K562 (cell line): ENCODE results near the gene ENTPD6. TPM values are rescaled to one million over a fixed set of nuclear protein-coding genes. Genes with fewer than 3 reads are reported as not detected.

Source experiments
- ATAC-seq: fragments of 200-7000 bp; cut with Tn5 transposase; 3 replicates; pipeline ENCODE4 v1.9.1; 2020; ENCODE audit warnings: moderate library complexity
- BruUV-seq: library from RNA; stranded (reverse); fragments of 400-500 nt; replicated peaks from 2 replicates; lab custom pipeline; 2021; lab: Mats Ljungman, UMichigan
- CTCF ChIA-PET: fragments of 300-600 bp; formaldehyde crosslinking; extraction: SDS; loops from one replicate; lab custom pipeline; 2021; ENCODE audit warnings: low intra/inter-chr PET ratio; lab: Yijun Ruan, JAX
- POLR2A ChIA-PET: fragments of 300-600, 350-650 bp; sonication (Branson Sonifier 250); formaldehyde crosslinking; extraction: SDS; loops from one replicate; lab custom pipeline; 2021; ENCODE audit warnings: antibody characterized with exemption, inconsistent platforms; lab: Yijun Ruan, JAX
- DNase-seq, 4 experiments: peaks; one replicate each; pipeline versions ENCODE4 v3.0.0 to v3.0.0-alpha.2; 2011 to 2018; ENCODE audit warnings: low spot score in 3 of 4, mixed read lengths in 3 of 4; ENCODE audit errors: extremely low read depth in 1 of 4
- FAIRE-seq: peaks from 2 replicates; lab custom pipeline; 2011; peaks lifted over from hg19 to GRCh38; lab: Jason Lieb, UNC
- H2AFZ ChIP-seq: 2 replicates; pipeline ENCODE4 v1.6.0; 2011; ENCODE audit warnings: low read depth, low read length, control low read depth, inconsistent platforms
- H3K27ac ChIP-seq: fragments of 200-600 bp; 3 replicates; pipeline ENCODE4 v1.8.0; 2011; ENCODE audit warnings: low read depth, mild to moderate bottlenecking, control low read depth, inconsistent platforms, low read length, moderate library complexity, mixed read lengths; ENCODE audit errors: extremely low read depth
- H3K27me3 ChIP-seq, 2 experiments: fragments of 300-600 bp in 1 of 2; 2 replicates in 1 of 2; 3 replicates in 1 of 2; pipeline versions ENCODE4 v1.6.0 to v1.8.0; 2011; ENCODE audit warnings: inconsistent platforms in 2 of 2, low read length in 2 of 2, mild to moderate bottlenecking in 1 of 2, mixed read lengths in 1 of 2, moderate library complexity in 1 of 2; ENCODE audit not compliant: control insufficient read depth in 2 of 2, insufficient read depth in 2 of 2
- H3K36me3 ChIP-seq: fragments of 300-600 bp; 3 replicates; pipeline ENCODE4 v1.8.0; 2011; ENCODE audit warnings: mild to moderate bottlenecking, low read length, inconsistent platforms; ENCODE audit not compliant: control insufficient read depth, insufficient read depth
- H3K4me1 ChIP-seq, 2 experiments: fragments of 200-600 bp in 1 of 2; replicated peaks in 1 of 2; 2 replicates in 1 of 2; 3 replicates in 1 of 2; pipeline versions ENCODE4 v1.5.1 to v1.8.0; 2011; ENCODE audit warnings: inconsistent platforms in 2 of 2, low read length in 2 of 2, mild to moderate bottlenecking in 1 of 2, mixed read lengths in 1 of 2, moderate library complexity in 1 of 2; ENCODE audit not compliant: control insufficient read depth in 2 of 2, insufficient read depth in 2 of 2
- H3K4me2 ChIP-seq: 2 replicates; pipeline ENCODE4 v1.6.1; 2011; ENCODE audit warnings: low read length, control low read depth, inconsistent platforms, mixed read lengths; ENCODE audit not compliant: insufficient read depth
- H3K4me3 ChIP-seq: fragments of 200-600 bp; sonication (generic), shearing (Covaris generic); 2 replicates; pipeline ENCODE4 v1.5.1; 2016; ENCODE audit warnings: control low read depth, inconsistent platforms
- H3K79me2 ChIP-seq: fragments of 200-600 bp; 3 replicates; pipeline ENCODE4 v1.8.0; 2011; ENCODE audit warnings: low read length, inconsistent platforms; ENCODE audit not compliant: control insufficient read depth, insufficient read depth
- H3K9ac ChIP-seq, 2 experiments: 2 replicates each; pipeline versions ENCODE4 v1.6.0 to v1.6.1; 2011; ENCODE audit warnings: low read depth in 2 of 2, low read length in 2 of 2, control low read depth in 1 of 2, inconsistent platforms in 1 of 2, mild to moderate bottlenecking in 1 of 2, mixed read lengths in 1 of 2; ENCODE audit not compliant: insufficient read depth in 1 of 2
- H3K9me1 ChIP-seq: one replicate; pipeline ENCODE4 v1.6.0; 2011; ENCODE audit warnings: inconsistent platforms, mild to moderate bottlenecking, low read length, moderate library complexity; ENCODE audit not compliant: control insufficient read depth, insufficient read depth
- H3K9me3 ChIP-seq: replicated peaks from 2 replicates; pipeline ENCODE4 v1.5.1; 2011; ENCODE audit warnings: low read depth, low read length, inconsistent platforms; ENCODE audit not compliant: control insufficient read depth, insufficient read depth
- H4K20me1 ChIP-seq: replicated peaks from 2 replicates; pipeline ENCODE4 v1.6.1; 2011; ENCODE audit warnings: low read length, inconsistent platforms, mixed read lengths; ENCODE audit not compliant: control insufficient read depth, insufficient read depth
- MCM7 ChIP-seq, 2 experiments: fragments of 450-650 bp; IDR thresholded peaks; 2 replicates each; pipeline ENCODE4 v1.6.1; 2016 to 2018
- POLR2AphosphoS2 ChIP-seq: IDR thresholded peaks from 2 replicates; pipeline ENCODE4 v1.6.1; 2012; ENCODE audit warnings: low read length, improper control_type of control experiment
- RCOR1 ChIP-seq, 2 experiments: IDR thresholded peaks; 2 replicates each; pipeline ENCODE4 v1.6.1; 2012; ENCODE audit warnings: low read depth in 2 of 2, low read length in 2 of 2, borderline replicate concordance in 1 of 2, improper control_type of control experiment in 1 of 2
- SAP30 ChIP-seq: fragments of 200-600 bp; sonication (generic); IDR thresholded peaks from 2 replicates; pipeline ENCODE4 v1.6.1; 2012; ENCODE audit warnings: borderline replicate concordance, low read depth, mild to moderate bottlenecking, moderate library complexity, low read length, control low read depth, inconsistent platforms; ENCODE audit not compliant: insufficient read depth, poor library complexity, severe bottlenecking
- SIX5 ChIP-seq, 2 experiments: IDR thresholded peaks; 2 replicates each; pipeline ENCODE4 v1.6.1; 2011; ENCODE audit warnings: low read length in 2 of 2, borderline replicate concordance in 1 of 2, low read depth in 1 of 2, mild to moderate bottlenecking in 1 of 2, moderate library complexity in 1 of 2; ENCODE audit not compliant: insufficient read depth in 1 of 2
- ZFP30 ChIP-seq: fragments of 250-450 bp; sonication (Bioruptor Pico); IDR thresholded peaks from 2 replicates; pipeline ENCODE4 v1.8.0; 2022; ENCODE audit warnings: moderate library complexity, mild to moderate bottlenecking, inconsistent platforms, borderline replicate concordance
- WGBS: fragments of 100-300 bp; shearing (Covaris generic); methylation state at CpG from one replicate; pipeline ENCODE4 v1.1.6; 2016; ENCODE audit warnings: low coverage, mixed read lengths; ENCODE audit not compliant: insufficient coverage; ENCODE audit errors: missing lambda C conversion rate; 5-methylcytosine and 5-hydroxymethylcytosine counted together
- in situ Hi-C: fragments of 300-500 bp; cut with MboI; formaldehyde crosslinking; loops from 4 replicates; pipeline ENCODE4 v1.15.0; 2018; ENCODE audit warnings: inconsistent platforms, mixed read lengths
- intact Hi-C: fragments of 100-400 bp; cut with micrococcal nuclease; formaldehyde crosslinking; loops from 2 replicates; pipeline ENCODE4 v1.14.2; 2022
- polyA plus RNA-seq, 8 experiments: library from polyadenylated mRNA; depleted of rRNA in 4 of 8; stranded (reverse) in 5 of 8; unstranded in 3 of 8; fragments of >200 nt; fragmentation: Nextera tagmentation in 2 of 8; fragmentation: Illumina TruSeq in 1 of 8; extraction: Ambion mirVana in 2 of 8; extraction: Trizol in 1 of 8; gene quantifications; 2 replicates each; pipeline versions ENCODE4 v1.2.1 to v1.2.3, GENCODE V29; 2011 to 2014; ENCODE audit warnings: inconsistent platforms in 1 of 8, missing spikeins in 1 of 8
- total RNA-seq, 7 experiments: library from RNA; depleted of rRNA in 6 of 7; stranded (reverse); fragments of >200 nt in 6 of 7; fragmentation: Illumina TruSeq in 2 of 7; extraction: Trizol in 2 of 7; gene quantifications; 2 replicates each; pipeline versions ENCODE4 v1.2.1 to v1.2.3, GENCODE V29; 2011 to 2021; ENCODE audit warnings: low replicate concordance in 1 of 7
- TF ChIP-seq, protein P1 (sequence below): fragments of 450-650 bp; IDR thresholded peaks from 2 replicates; pipeline ENCODE4 v1.6.1; 2016
- TF ChIP-seq, protein P2 (sequence below): fragments of 250-450 bp; sonication (Bioruptor Pico); IDR thresholded peaks from 2 replicates; pipeline ENCODE4 v1.4.0; 2020; ENCODE audit warnings: mild to moderate bottlenecking, moderate library complexity
- TF ChIP-seq, protein P3 (sequence below): fragments of 450-650 bp; conservative IDR thresholded peaks from 2 replicates; pipeline ENCODE4 v1.6.1; 2016; ENCODE audit warnings: missing genetic modification characterization, low read depth, mild to moderate bottlenecking, missing compliant biosample characterization, moderate library complexity

ENTPD6 gene
- total and polyA plus RNA-seq, 9 of the 15 experiments (the other 6 are each of a cell fraction or from before 2014, with no cell fraction given), result 0.82 to 36.8 (median 22.4) TPM

DNA sequence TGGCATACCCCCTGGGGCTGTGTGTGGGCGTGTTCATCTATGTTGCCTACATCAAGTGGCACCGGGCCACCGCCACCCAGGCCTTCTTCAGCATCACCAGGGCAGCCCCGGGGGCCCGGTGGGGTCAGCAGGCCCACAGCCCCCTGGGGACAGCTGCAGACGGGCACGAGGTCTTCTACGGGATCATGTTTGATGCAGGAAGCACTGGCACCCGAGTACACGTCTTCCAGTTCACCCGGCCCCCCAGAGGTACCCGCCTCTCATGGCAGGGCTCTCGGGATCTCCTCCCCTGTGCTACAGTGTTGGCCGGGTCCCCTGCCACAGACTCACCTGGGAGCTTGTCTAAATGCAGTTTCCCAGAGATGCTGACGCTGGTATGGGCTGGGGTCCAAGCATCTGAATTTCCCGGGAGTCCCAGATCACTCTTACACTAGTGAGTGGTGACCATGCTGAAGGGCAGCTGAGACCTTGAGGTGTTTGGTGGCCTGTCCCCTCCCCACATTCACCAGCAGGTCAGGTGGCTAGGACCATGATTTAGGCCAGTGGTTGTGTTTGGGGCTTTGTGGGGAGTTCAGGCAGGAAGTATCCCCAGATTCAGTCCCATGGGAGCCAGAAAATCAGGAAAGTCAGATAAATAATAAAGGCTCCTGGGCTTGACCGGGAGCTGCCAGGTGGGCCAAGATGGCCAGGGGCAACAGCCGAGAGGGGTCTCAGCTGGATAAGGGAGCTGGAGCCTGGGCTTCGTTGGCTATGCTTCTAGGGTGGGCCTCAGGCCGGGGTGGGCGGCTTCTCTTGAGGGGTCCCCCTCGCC lies 11.8 kb downstream of the ENTPD6 start:
- no peak overlapping the region for H3K4me3 ChIP-seq
- BruUV-seq, result no TSS peak
- ATAC-seq (no peak), FAIRE-seq (no peak), DNase-seq (no peak)
- 83% methylated on average over 11 of the region's 22 CpGs for WGBS
- H4K20me1 ChIP-seq, result peaks cover 5% of the 10 kb centered on the region; the same call in 1 of the 2 replicates
- peak overlapping the region in 1 of 2 experiments; percentile 35; a peak in 1 of 4 replicates for H3K9ac ChIP-seq
- H3K79me2 ChIP-seq, result peaks cover 4% of the 10 kb centered on the region; the same call in 1 of the 3 replicates
- no peak for TF ChIP-seq SIX5 (IDR thresholded peaks at IDR 0.05; ENCODE audit: borderline replicate concordance in 1 of 2, insufficient read depth in 1 of 2, low read depth in 1 of 2, low read length in 2 of 2)
- TF ChIP-seq, protein P1, sequence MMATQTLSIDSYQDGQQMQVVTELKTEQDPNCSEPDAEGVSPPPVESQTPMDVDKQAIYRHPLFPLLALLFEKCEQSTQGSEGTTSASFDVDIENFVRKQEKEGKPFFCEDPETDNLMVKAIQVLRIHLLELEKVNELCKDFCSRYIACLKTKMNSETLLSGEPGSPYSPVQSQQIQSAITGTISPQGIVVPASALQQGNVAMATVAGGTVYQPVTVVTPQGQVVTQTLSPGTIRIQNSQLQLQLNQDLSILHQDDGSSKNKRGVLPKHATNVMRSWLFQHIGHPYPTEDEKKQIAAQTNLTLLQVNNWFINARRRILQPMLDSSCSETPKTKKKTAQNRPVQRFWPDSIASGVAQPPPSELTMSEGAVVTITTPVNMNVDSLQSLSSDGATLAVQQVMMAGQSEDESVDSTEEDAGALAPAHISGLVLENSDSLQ, result no peak
- TF ChIP-seq MCM7 (IDR thresholded peaks at IDR 0.05), result no peak
- TF ChIP-seq, protein P2, sequence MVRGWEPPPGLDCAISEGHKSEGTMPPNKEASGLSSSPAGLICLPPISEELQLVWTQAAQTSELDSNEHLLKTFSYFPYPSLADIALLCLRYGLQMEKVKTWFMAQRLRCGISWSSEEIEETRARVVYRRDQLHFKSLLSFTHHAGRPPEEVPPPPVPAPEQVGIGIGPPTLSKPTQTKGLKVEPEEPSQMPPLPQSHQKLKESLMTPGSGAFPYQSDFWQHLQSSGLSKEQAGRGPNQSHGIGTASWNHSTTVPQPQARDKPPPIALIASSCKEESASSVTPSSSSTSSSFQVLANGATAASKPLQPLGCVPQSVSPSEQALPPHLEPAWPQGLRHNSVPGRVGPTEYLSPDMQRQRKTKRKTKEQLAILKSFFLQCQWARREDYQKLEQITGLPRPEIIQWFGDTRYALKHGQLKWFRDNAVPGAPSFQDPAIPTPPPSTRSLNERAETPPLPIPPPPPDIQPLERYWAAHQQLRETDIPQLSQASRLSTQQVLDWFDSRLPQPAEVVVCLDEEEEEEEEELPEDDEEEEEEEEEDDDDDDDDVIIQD (CRISPR knock-in tag), result no peak
- no peak for TF ChIP-seq ZFP30 (CRISPR knock-in tag)
- TF ChIP-seq SAP30, result no peak
- TF ChIP-seq RCOR1 (IDR thresholded peaks at IDR 0.05; ENCODE audit: borderline replicate concordance in 1 of 2, low read depth in 2 of 2, low read length in 2 of 2), result no peak
- TF ChIP-seq, protein P3, sequence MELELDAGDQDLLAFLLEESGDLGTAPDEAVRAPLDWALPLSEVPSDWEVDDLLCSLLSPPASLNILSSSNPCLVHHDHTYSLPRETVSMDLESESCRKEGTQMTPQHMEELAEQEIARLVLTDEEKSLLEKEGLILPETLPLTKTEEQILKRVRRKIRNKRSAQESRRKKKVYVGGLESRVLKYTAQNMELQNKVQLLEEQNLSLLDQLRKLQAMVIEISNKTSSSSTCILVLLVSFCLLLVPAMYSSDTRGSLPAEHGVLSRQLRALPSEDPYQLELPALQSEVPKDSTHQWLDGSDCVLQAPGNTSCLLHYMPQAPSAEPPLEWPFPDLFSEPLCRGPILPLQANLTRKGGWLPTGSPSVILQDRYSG (tag), result no peak
- no peak for TF ChIP-seq POLR2AphosphoS2
- intact Hi-C loops, result no loop called here
- ChIA-PET POLR2A (no interaction called here), CTCF (no interaction called here)
- H3K9me1 ChIP-seq, result no peaks in the 10 kb centered on the region
- no peak overlapping the region for H3K4me2 ChIP-seq
- no peak overlapping the region for H2AFZ ChIP-seq
- H3K27me3 ChIP-seq, result no peaks in the 10 kb centered on the region
- peaks cover 20% of the 10 kb centered on the region; the same call in 2 of the 3 replicates for H3K36me3 ChIP-seq
- peaks cover 0 to 14% of the 10 kb centered on the region in 2 experiments; a peak in 2 of 5 replicates for H3K4me1 ChIP-seq
- H3K9me3 ChIP-seq, result no peaks in the 10 kb centered on the region
- in situ Hi-C loops, result no loop called here
- H3K27ac ChIP-seq, result no peak overlapping the region
